ENCODE results near the gene ATL2. TPM values are rescaled to one million over a fixed set of nuclear protein-coding genes. Genes with fewer than 3 reads are reported as not detected.

ATL2 gene
- total RNA-seq, 2 donors from 2014 or later: 70.9 to 88.7 TPM

- Histone ChIP-seq H3K4me3 (no peak overlapping the region), H3K4me1 (replicated peaks) (no peaks in the 10 kb centered on the region), H3K27me3 (replicated peaks; ENCODE audit: insufficient read depth) (no peaks in the 10 kb centered on the region), H3K9me3 (no peaks in the 10 kb centered on the region), H3K27ac (no peak overlapping the region), H3K36me3 (no peaks in the 10 kb centered on the region)
- no peak for DNase-seq (ENCODE audit: low spot score)
- intact Hi-C loops (cut with DNase I): no loop called here
- TF ChIP-seq POLR2A (IDR thresholded peaks at IDR 0.05): no peak
- no peak for TF ChIP-seq POLR2AphosphoS5 (IDR thresholded peaks at IDR 0.05)
- no peak for TF ChIP-seq CTCF (IDR thresholded peaks at IDR 0.05)
- WGBS: 72% methylated on average over 4 of the region's 4 CpGs
Observed at GRCh38 chr2:38264396-38265221, 112.5 kb downstream of the ATL2 start.

GRCh38 chr2:38263293-38263692, 113.8 kb downstream of the ATL2 start:
- WGBS: 91% methylated on average over 6 of the region's 6 CpGs
- H3K27me3 ChIP-seq (replicated peaks; ENCODE audit: insufficient read depth): no peaks in the 10 kb centered on the region
- TF ChIP-seq POLR2A (IDR thresholded peaks at IDR 0.05): no peak
- no peak for TF ChIP-seq POLR2AphosphoS5 (IDR thresholded peaks at IDR 0.05)
- TF ChIP-seq CTCF (IDR thresholded peaks at IDR 0.05): no peak
- no peak overlapping the region for H3K27ac ChIP-seq
- H3K4me3 ChIP-seq: no peak overlapping the region
- no peaks in the 10 kb centered on the region for H3K36me3 ChIP-seq
- no peak for DNase-seq (ENCODE audit: low spot score)
- no peaks in the 10 kb centered on the region for H3K4me1 ChIP-seq (replicated peaks)
- H3K9me3 ChIP-seq: no peaks in the 10 kb centered on the region
- intact Hi-C loops (cut with DNase I): no loop called here

- H3K27me3 ChIP-seq (replicated peaks; ENCODE audit: insufficient read depth): no peaks in the 10 kb centered on the region
- H3K36me3 ChIP-seq: no peaks in the 10 kb centered on the region
- no peaks in the 10 kb centered on the region for H3K4me1 ChIP-seq (replicated peaks)
- H3K4me3 ChIP-seq: no peak overlapping the region
- no peak for DNase-seq (ENCODE audit: low spot score)
- no peak overlapping the region for H3K27ac ChIP-seq
- intact Hi-C loops (cut with DNase I): no loop called here
- 85% methylated on average over 14 of the region's 14 CpGs for WGBS
- H3K9me3 ChIP-seq: no peaks in the 10 kb centered on the region
- no peak for TF ChIP-seq POLR2AphosphoS5 (IDR thresholded peaks at IDR 0.05)
- no peak for TF ChIP-seq POLR2A (IDR thresholded peaks at IDR 0.05)
- TF ChIP-seq CTCF (IDR thresholded peaks at IDR 0.05): no peak
Observed at GRCh38 chr2:38262069-38262871, 114.8 kb downstream of the ATL2 start.

- Histone ChIP-seq H3K27me3 (replicated peaks; ENCODE audit: insufficient read depth) (no peaks in the 10 kb centered on the region), H3K9me3 (no peaks in the 10 kb centered on the region), H3K36me3 (no peaks in the 10 kb centered on the region), H3K4me1 (replicated peaks) (no peaks in the 10 kb centered on the region), H3K4me3 (no peak overlapping the region), H3K27ac (no peak overlapping the region)
- 88% methylated on average over 10 of the region's 10 CpGs for WGBS
- intact Hi-C loops (cut with DNase I): no loop called here
- no peak for DNase-seq (ENCODE audit: low spot score)
- TF ChIP-seq CTCF (IDR thresholded peaks at IDR 0.05) (no peak), POLR2A (IDR thresholded peaks at IDR 0.05) (no peak), POLR2AphosphoS5 (IDR thresholded peaks at IDR 0.05) (no peak)
Observed at GRCh38 chr2:38261569-38262068, 115.5 kb downstream of the ATL2 start.

All from prostate gland (tissue), 2 donors.